Renal cortex interstitium (tissue), 11 donors: ENCODE results near the gene COA4. TPM values are rescaled to one million over a fixed set of nuclear protein-coding genes. Genes with fewer than 3 reads are reported as not detected.

Source experiments
- DNase-seq, 11 donors: peaks; one replicate each; pipeline ENCODE4 v3.0.0-alpha.2; 2013; ENCODE audit warnings: low read depth in 9 of 11, low spot score in 4 of 11; ENCODE audit errors: extremely low read depth in 1 of 11
- polyA plus RNA-seq, 3 donors: library from polyadenylated mRNA; unstranded; fragments of 120-200 nt; gene quantifications; one replicate each; pipeline ENCODE4 v1.2.1, GENCODE V29; 2013; ENCODE audit not compliant: insufficient read length in 3 of 3

Gene COA4
- polyA plus RNA-seq, 3 donors = 66.2 to 74.0 (median 71.6) TPM

- DNase-seq = no peak
Observed at GRCh38 chr11:73875840-73876239, 806 bp downstream of the COA4 start.

- DNase-seq = no peak
Observed at GRCh38 chr11:73875380-73875779, 1.3 kb downstream of the COA4 start.

DNA sequence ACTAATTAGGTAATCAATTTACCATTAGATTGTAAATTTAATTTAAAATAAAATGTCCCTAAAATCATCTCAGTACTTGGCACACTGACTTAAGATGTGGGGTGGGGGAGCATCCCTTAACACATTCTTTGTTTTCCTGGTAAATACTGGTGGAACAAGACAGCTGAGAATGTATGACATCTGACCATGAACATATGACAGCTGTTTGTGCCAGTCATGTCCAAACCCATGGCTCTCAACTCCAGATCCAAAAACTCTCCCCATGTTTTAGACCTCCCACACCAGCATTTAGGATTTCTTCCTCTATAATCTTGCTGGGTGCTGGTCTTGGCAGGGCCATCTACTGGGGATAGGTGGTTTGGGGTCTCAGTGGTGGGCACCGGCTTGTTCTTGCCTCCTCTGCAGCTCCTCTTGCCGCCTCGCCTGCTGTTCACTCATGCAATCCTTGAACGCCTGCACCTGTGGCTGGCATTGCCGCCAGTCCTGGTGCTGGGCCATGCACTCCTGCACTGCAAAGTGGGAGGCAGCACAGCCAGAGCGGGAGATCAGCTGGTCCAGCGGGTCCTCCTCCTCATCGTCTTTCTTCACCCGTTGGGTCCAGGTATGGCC, 3.8 kb downstream of the COA4 start:
- no peak for DNase-seq

GRCh38 chr11:73870261-73870660, 6.4 kb downstream of the COA4 start:
- DNase-seq = no peak

DNA sequence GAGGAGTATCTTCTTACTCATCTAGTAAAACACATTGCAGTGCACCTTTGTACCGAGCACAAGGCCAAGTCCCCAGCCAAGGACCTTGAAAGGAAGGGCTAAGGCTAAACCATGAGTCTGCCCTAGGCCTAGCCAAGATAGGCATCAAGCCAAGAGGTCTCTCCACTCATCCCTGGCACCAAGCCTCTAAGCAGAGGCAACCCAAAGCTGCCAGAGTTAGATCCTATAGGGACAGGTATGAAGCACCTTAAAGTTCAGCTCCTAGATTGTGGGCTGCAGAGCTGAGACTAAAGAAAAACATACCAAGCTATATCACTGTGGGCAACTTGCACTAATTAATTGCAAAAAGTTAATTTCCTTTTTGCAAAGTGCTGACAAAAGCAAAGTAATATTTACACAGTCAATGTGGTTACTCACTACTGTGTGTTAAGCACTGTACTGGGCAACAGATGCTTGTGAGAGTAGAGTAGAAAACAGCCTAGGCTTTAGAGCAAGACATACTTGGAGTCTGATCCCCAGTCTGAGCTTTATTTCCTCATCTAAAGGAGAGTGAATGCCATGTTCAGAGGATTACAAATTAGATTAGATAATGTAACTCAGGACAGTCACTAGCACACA, 7.2 kb downstream of the COA4 start:
- DNase-seq = no peak

DNA sequence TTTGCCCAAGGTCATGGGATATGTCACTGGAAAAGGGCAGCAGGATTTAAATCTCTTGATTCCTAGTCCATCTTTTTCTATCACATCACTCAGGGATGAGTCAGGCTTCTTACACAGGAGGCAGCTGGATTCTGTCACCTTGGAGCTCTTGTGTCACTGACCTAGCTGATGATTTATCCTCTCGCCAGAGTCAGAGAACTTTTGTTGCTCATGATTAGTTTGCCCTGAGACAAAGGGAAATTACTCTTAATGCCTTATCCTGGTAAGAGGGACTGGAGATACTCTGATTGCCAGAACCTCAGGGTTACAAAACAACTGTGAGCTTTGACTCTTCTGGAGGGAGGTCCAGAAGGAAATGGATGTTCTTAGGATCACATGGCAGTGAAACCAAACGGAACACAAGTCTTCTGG, 10.1 kb downstream of the COA4 start:
- DNase-seq = peak in 8 of 11 donors; percentile 5 to 48 (median 40)

DNA sequence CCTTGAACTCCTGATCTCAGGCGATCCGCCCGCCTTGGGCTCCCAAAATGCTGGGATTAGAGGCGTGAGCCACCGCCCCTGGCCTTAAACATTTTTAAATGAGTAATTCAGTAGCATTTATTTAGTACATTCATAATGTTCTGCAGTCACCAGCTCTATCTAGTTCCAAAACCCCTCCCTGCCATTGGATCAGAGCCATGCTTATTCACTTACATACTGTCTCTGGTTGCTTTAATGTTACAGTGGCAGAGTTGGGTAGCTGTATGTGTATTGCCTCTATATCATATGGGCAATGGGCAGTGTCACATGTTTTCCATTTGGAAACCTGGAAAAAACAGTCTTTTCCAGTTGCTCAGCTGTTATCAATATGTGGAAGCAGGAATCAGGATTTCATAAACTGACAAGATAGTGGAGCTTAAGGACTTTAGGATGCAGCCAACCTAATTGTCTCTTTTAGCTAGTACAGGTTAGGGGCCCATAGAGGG, 10.5 kb downstream of the COA4 start:
- no peak for DNase-seq

GRCh38 chr11:73862986-73863385, 13.7 kb downstream of the COA4 start:
- DNase-seq = no peak

DNA sequence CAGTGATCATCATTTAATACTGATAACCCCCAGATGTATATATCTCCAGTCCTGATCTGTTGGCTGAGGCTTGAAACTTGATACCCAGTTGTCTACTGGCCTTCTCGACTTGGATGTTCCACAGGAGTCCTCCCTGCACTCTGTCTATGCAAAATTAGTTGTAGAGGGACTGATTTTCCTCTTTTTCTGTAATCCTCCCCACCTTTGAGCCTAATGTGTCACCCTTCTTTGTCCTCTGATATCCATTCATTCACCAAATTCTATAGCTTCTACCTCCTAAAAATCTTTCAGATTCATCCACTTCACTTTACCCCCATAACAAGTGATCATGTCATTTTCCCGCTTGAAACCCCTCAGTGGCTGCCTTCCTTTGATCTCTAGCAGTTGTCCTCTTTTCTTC, 16.4 kb downstream of the COA4 start:
- DNase-seq = no peak

DNA sequence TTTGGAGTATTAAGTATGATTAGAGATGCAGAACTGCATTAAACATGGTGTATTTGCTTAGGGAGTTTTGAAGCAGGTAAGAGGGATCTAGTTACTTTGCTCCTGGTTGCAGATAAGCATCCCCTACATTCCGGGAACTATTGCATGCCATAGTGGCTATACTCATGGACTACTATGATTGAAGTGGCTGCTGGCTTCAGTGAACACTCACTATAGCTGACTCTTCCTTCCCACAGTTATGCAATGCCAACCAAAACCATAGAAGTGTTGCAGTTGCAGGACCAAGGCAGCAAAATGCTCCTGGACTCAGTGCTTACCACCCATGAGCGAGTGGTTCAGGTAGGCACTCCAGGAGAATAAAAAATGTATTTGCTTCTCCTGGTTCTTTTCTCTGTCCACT, 17.0 kb downstream of the COA4 start:
- no peak for DNase-seq

DNA sequence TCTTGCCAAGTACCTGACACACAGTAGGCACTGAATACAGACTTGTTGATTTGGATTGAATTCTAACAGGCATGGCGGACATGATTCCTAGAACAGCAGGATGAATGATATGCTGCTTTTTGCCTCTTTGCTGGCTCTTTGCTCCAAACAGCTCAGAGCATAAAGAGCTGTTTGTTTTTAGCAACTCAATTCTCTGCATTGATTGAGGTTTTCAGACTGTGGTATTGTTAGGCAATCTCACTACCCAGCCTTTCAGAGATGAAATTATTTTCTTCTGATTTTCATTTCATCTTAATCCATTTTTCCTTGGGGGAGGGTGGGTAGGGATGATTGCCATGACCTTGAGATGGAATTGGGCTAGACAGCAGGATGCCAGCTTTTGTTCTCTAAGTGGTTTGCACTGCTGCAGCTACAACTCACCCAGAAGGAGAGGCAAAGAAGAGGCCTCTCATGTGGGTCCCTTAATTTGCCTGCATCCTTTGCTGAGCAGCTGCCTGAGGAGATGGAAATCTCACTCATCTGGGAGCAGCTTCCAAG, 20.5 kb downstream of the COA4 start:
- DNase-seq = no peak

DNA sequence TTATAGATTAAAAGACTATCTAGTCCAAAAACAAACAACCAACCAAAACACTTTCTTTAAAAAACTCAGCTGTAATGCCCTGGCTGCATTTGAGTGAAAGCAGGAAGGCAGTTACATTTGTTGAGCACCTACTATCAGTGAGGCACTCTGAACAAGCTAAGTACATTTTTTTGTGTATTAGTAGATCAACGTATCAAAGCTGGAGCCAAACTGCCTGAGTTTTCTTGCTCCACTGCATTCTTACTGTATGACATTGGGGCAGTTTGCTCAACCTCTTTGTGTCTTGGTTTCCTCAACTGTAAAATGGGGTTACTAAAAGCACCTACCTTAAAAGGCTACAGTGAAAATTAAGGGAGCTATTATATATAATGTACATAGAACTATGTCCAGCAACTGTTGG, 22.0 kb downstream of the COA4 start:
- DNase-seq = no peak

GRCh38 chr11:73852049-73852448, 24.6 kb downstream of the COA4 start:
- no peak for DNase-seq

GRCh38 chr11:73851046-73851764, 25.4 kb downstream of the COA4 start:
- no peak for DNase-seq

DNA sequence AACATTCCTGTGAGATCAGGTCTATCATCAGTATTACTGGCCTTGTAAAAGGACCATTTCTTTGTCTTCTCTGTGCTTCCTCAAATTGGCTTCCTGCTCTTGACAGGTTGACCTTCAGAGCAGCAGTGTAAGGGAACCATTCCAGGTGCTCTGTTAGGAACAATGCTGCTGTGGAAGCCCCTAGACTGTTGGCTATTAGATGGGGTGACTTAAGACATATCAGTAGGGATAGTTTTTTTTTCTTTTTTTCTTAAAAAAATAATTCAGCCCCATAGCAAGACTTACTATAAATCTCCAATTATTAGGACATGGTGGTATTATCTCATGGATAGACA, 37.6 kb downstream of the COA4 start:
- DNase-seq = no peak

DNA sequence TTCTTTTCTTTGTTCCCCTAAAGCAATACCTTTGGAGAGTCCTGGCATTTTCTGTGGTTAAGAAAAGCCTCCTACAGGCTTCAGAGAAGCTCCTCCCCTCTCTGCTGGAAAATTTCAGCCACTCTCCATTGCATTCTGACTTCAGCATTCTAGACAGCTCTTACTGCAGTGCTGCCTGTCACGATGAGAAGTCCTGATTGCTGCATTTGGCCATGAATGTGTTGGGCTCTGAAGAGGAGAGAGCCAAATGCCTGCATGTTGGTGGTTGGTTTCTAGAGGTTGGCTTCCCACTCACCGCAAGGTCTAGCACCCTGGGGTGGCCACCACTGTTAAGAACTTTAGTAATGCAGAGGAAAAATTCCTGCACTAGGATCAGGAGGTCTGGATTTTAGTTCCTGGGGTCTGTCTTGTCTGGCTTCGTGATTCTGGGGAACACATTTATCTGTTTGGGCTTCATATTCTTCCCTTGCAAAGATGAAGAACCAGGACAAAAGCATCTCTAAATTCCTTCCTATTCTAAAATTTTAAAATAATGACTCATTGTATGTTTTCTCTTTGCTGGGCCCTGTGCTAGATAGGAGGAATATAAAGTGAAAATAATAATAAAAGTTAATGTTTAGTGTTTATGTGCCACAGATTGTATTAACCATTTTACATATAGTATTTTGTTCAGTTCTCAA, 38.1 kb downstream of the COA4 start:
- no peak for DNase-seq

DNA sequence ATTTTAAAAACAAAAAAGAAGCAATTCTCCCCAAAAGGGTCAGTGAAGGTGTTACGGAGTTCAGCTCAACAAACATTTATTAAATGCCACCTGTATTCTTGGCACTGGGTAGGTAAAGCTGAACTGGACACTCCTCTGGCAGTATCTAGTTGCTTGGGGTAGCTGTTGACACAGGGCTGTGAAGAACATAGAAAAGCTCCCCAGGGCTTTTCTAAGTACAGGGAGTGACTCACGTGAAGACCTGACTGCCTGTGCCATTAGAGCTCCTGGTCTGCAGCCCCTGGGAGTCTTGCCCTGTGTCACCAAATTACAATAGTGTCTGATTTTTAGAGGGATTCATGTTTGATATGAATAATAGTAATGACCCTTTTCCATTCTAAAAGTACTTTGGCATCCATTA, 43.6 kb downstream of the COA4 start:
- DNase-seq = no peak

DNA sequence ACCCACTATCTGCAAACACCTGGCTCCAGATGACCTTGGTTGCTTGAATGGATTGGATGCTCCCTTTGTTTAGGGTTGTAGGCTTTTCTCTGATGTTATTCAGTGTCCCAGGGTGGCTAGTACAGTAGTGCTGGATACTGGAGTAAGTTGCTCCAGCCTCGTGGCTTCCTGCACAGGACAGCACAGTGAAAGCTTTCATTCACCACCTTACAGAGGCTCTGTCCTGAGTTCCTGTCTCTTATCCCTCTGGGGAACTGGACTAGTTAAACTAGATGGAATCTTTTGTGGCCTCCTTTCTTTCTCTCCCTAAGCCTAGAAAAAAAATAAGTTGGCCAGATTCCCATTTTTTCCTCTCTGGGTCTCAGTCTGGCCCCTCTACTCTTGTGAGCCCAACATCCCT, 46.4 kb downstream of the COA4 start:
- no peak for DNase-seq
